ENCODE data around the gene TMEM101. TPM values are rescaled to one million over a fixed set of nuclear protein-coding genes. Genes with fewer than 3 reads are reported as not detected.
"Not testable (repeated sequence)": the region's sequence is repeated elsewhere in the genome, so short reads cannot be mapped to it uniquely, and the experiment has no call there.

TMEM101 gene
- total RNA-seq, 1 donor from 2014 or later: 30.0 TPM

DNA sequence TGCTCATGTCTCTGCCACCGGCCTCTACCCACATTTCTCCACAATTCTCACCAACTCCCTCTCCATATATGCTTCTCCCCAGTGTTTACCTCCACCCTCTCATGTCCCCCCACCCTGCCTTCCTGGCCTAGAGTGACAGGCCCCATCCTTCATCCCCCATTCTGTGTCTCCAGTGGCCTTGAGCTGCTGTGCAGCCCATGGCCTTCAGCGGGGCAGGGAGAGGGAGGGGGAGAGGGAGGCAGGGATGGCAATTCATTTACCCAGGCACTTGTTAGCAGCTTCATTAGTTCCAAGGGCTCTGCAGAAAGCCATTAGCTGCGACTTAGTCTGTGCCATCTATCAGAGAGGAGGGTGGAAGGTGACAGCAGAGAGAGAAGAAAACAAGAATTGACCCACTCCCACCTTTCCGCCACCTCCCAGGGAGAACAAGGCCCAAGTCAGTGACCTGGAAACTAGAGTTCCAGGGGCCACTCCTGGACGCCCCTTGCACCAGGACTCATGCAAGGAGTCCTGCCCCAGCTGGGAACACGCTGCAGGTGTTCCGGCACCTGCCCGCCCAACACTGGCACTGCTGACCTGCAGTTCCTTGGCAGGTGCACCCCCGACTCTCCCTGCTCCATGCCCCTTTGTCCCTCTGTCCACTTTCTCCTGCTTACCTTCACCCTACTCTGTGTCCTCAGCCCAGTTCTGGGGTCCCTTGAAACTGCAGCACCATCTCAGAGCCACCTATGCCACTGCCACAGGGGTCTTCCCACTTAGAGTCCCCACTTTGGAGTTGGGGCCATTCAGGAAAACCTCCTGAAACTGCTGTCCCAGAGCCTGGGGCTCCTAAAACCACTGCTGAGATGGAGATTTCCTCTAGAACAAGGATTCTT is 37.6 kb downstream of the TMEM101 start:
- no peak for DNase-seq (ENCODE audit: extremely low read depth, low read depth, low spot score)

- no peak for DNase-seq (ENCODE audit: extremely low read depth, low read depth, low spot score)
Observed at GRCh38 chr17:43975898-43976297, 38.9 kb downstream of the TMEM101 start.

- no peak for DNase-seq (ENCODE audit: extremely low read depth, low read depth, low spot score)
Observed at GRCh38 chr17:43974382-43975266, 40.1 kb downstream of the TMEM101 start.

DNA sequence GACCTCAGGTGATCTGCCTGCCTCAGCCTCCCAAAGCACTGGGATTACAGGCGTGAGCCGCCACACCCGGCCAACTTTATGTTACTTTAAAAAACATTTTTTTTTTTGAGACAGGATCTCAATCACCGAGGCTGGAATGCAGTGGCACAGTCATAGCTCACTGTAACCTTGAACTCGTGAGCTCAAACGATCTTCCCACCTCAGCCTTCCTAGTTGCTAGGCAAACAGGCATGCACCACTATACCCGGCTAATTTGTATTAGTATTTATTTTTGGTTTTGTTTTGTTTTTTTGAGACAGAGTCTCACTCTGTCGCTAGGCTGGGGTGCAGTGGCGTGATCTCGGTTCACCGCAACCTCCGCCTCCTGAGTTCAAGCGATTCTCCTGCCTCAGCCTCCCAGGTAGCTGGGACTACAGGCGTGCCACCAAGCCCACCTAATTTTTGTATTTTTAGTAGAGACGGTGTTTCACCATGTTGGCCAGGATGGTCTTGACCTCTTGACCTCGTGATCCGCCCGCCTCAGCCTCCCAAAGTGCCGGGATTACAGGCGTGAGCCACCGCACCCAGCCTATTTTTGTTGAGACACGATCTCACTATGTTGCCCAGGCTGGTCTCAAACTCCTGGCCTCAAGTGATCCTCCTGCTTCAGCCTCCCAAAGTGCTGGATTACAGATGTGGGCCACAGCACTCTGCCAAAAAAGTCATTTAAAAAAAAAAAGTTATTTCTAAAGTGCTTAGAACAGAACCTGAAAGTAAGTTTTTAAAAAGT is 42.1 kb downstream of the TMEM101 start:
- not testable (repeated sequence) for DNase-seq (ENCODE audit: extremely low read depth, low read depth, low spot score)

GRCh38 chr17:43971436-43971835 is 43.3 kb downstream of the TMEM101 start:
- not testable (repeated sequence) for DNase-seq (ENCODE audit: extremely low read depth, low read depth, low spot score)

GRCh38 chr17:43970366-43970765 is 44.4 kb downstream of the TMEM101 start:
- no peak for DNase-seq (ENCODE audit: extremely low read depth, low read depth, low spot score)

DNA sequence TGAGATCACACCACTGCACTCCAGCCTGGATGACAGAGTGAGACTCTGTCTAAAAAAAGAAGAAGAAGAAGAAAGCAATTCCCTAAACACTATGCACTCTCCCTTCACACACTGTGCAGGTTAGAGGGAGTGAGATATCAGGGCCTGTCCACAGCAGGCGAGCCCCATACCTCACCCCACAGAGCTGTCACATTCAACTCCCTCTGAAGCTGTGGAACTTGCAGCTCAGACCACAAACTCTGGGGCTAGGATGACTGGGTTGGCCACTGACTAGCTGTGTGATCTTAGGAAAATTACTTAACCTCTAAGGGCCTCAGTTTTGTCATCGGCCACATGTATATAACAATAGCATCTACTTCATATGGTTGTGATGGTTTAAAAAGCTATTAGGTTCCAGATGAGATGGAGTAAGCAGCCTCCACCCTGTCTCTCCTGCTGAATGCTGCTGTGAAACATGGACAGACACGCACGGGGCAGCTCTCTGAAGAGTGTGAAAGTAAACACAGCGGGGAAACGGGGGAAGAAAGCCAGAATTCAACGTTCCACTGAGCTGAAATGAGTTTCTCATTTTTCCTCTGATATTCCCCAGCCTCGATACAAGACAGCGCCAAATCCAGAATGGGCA is 47.4 kb downstream of the TMEM101 start:
- DNase-seq (ENCODE audit: extremely low read depth, low read depth, low spot score): no peak

DNA sequence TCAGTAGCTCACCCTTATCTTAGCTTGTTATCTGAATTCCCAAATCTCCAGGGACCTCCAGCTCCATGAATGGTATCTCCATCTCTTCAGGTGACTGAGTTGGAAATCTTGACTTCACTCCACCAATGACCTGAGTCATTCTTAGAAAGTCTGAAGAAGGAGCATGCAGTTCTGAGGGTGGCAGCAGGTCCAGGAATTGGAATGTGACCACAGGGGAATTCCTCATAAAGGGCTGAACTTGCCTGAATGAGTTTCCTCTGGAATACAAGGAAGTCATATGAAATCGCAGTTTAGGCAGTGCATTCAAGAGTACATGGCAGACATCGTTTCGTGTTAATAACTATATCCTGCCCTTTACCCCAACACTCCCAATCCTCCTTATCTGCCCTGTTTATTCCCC is 48.5 kb downstream of the TMEM101 start:
- no peak for DNase-seq (ENCODE audit: extremely low read depth, low read depth, low spot score)

GRCh38 chr17:43962479-43962878 is 52.3 kb downstream of the TMEM101 start:
- DNase-seq (ENCODE audit: extremely low read depth, low read depth, low spot score): no peak

DNA sequence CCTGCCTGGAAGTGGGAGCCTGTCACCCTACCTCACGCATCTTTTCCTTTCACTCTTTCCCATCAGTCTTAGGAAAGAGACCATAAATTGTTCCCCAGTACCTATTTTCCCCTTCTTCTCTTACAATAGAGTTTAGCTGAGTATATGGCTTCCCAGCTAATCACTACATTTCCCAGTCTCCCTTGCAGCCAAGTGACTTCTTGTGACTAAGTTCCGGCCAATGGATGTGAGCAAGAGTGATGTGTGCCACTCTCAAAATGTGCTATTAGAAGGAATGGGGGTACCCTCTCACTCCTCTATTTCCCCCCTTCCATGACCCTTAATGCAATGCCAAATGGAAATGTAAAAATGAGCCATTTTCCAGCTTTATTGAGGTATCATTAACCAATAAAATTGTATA is 52.8 kb downstream of the TMEM101 start:
- no peak for DNase-seq (ENCODE audit: extremely low read depth, low read depth, low spot score)

DNA sequence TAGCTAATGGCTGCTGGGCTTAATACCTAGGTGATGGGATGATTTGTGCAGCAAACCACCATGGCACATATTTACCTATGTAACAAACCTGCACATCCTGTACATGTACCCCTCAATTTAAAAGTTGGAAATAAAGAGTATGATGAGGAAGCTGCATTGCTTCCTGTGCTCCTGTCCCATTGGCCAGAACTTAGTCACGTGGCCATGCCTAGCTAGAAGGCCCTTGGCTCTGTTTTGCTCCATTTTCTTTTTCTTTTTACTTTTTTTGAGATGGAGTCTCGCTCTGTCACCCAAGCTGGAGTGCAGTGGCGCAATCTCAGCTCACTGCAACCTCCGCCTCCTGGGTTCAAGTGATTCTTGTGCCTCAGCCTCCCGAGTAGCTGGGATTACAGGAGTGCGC is 53.5 kb downstream of the TMEM101 start:
- not testable (repeated sequence) for DNase-seq (ENCODE audit: extremely low read depth, low read depth, low spot score)

Other genes starting within 250 kb of the TMEM101 start
- gene DUSP3, start 236.0 kb downstream of the TMEM101 start, total RNA-seq: 77.5 and 84.3 TPM in 2 replicates
- gene CFAP97D1, start 234.5 kb downstream of the TMEM101 start, total RNA-seq: not detected in 2 replicates
- gene MPP3, start 181.8 kb downstream of the TMEM101 start, total RNA-seq: 3.6 and 4.1 TPM in 2 replicates
- gene CD300LG, start 167.8 kb downstream of the TMEM101 start, total RNA-seq: not detected in 2 replicates
- 1.2 and 1.9 TPM in 2 replicates for gene MPP2, start 107.4 kb downstream of the TMEM101 start, total RNA-seq
- gene PPY, start 72.5 kb downstream of the TMEM101 start, total RNA-seq: not detected in 2 replicates
- 0.64 TPM in 1 of 2 replicates, not detected in the other for gene PYY, start 61.0 kb downstream of the TMEM101 start, total RNA-seq
- gene NAGS, start 10.3 kb downstream of the TMEM101 start, total RNA-seq: 1.8 and 4.6 TPM in 2 replicates
- 44.3 and 55.3 TPM in 2 replicates for gene LSM12, start 51.7 kb upstream of the TMEM101 start, total RNA-seq
- gene G6PC3, start 55.8 kb upstream of the TMEM101 start, total RNA-seq: 41.9 and 60.5 TPM in 2 replicates
- gene HDAC5, start 108.7 kb upstream of the TMEM101 start, total RNA-seq: 36.3 and 46.9 TPM in 2 replicates
- gene HROB, start 127.0 kb upstream of the TMEM101 start, total RNA-seq: 0.92 and 2.9 TPM in 2 replicates
- gene ASB16, start 155.7 kb upstream of the TMEM101 start, total RNA-seq: 0.15 and 0.18 TPM in 2 replicates
- 31.9 and 35.5 TPM in 2 replicates for gene TMUB2, start 172.0 kb upstream of the TMEM101 start, total RNA-seq
- gene ATXN7L3, start 184.9 kb upstream of the TMEM101 start, total RNA-seq: 69.1 and 72.4 TPM in 2 replicates
- 51.9 and 58.7 TPM in 2 replicates for gene UBTF, start 204.7 kb upstream of the TMEM101 start, total RNA-seq

All from glomerular endothelial cell (primary cell).